ENCODE measurements around the gene GPRIN3.

The GPRIN3 gene

DNA sequence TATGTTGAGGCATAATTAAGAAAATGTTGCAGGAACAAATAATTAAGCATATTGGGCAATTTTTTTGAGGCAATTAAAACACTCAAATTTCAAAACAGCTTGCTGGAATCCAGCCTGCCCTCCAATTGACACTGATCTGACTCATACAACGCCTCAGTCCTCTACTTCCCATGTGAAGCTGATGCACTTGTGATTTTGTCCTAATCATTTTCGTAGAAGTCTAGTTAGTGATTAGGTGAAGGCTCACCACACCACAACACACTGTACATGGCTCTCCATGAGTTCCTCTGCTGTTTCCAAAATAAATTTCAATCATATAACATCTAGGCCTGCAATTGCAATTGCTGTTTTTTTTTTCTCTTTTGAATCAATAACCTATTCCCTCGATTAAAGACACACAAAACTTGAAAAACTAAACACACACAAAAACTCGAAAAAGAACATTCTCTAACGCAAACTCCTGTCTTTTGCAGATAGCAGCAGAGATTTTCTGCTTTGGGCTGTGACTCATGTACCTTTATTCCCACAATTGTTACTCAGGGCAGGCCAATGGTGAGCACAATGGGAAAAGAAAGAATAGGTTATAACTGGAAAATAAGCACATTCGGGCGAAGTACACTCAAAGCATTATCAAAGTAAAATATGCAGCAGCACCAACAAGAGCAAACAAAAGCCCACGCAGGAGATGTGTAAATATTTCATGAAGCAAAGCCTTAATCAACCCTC, 1.7 kb downstream of the GPRIN3 start:
- Histone ChIP-seq H3K9me3 (ENCODE audit: control insufficient read depth, insufficient read depth, low read depth, low read length) (no peaks in the 10 kb centered on the region), H3K36me3 (ENCODE audit: control insufficient read depth in 2 of 2, insufficient read depth in 1 of 2, low read length in 2 of 2) (no peaks in the 10 kb centered on the region), H3K4me1 (ENCODE audit: control insufficient read depth, insufficient read depth, low read length) (peaks cover 4% of the 10 kb centered on the region; the same call in 1 of the 2 replicates), H3K4me3 (ENCODE audit: low read depth, low read length) (no peak overlapping the region), H3K27ac (ENCODE audit: extremely low read depth, low read depth, low read length) (no peak overlapping the region)
- ChIA-PET CTCF (no interaction called here), POLR2A (no interaction called here)
- TF ChIP-seq SP7 (tag by site-specific recombination; IDR thresholded peaks at IDR 0.05) = 0 out of 2 replicates have a peak, but pooled peaks have one; percentile 9
- peak; percentile 27; the same call in 1 of the 2 replicates for TF ChIP-seq ZNF629 (tag by site-specific recombination; IDR thresholded peaks at IDR 0.05)
- TF ChIP-seq ZNF10 (tag by site-specific recombination; IDR thresholded peaks at IDR 0.05) = peak; percentile 76
- no peak for TF ChIP-seq HOXC10 (CRISPR knock-in tag; IDR thresholded peaks at IDR 0.05)
- TF ChIP-seq HOXD13 (CRISPR knock-in tag; IDR thresholded peaks at IDR 0.05; ENCODE audit: borderline replicate concordance) = no peak
- TF ChIP-seq, protein P1, sequence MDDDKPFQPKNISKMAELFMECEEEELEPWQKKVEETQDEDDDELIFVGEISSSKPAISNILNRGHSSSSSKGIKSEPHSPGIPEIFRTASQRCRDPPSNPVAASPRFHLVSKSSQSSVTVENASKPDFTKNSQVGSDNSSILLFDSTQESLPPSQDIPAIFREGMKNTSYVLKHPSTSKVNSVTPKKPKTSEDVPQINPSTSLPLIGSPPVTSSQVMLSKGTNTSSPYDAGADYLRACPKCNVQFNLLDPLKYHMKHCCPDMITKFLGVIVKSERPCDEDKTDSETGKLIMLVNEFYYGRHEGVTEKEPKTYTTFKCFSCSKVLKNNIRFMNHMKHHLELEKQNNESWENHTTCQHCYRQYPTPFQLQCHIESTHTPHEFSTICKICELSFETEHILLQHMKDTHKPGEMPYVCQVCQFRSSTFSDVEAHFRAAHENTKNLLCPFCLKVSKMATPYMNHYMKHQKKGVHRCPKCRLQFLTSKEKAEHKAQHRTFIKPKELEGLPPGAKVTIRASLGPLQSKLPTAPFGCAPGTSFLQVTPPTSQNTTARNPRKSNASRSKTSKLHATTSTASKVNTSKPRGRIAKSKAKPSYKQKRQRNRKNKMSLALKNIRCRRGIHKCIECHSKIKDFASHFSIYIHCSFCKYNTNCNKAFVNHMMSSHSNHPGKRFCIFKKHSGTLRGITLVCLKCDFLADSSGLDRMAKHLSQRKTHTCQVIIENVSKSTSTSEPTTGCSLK (tag by site-specific recombination; IDR thresholded peaks at IDR 0.05) = no peak
- peak; percentile 84 for TF ChIP-seq PRDM6 (tag by site-specific recombination; IDR thresholded peaks at IDR 0.05)
- peak; percentile 73 for TF ChIP-seq ZBTB17 (tag by site-specific recombination; IDR thresholded peaks at IDR 0.05)

- POLR2A ChIA-PET = no interaction called here
- peaks cover 4% of the 10 kb centered on the region; the same call in 1 of the 2 replicates for H3K4me1 ChIP-seq (ENCODE audit: control insufficient read depth, insufficient read depth, low read length)
- H3K27ac ChIP-seq (ENCODE audit: extremely low read depth, low read depth, low read length) = no peak overlapping the region
Measured at GRCh38 chr4:89305028-89305427, 2.6 kb downstream of the GPRIN3 start.

DNA sequence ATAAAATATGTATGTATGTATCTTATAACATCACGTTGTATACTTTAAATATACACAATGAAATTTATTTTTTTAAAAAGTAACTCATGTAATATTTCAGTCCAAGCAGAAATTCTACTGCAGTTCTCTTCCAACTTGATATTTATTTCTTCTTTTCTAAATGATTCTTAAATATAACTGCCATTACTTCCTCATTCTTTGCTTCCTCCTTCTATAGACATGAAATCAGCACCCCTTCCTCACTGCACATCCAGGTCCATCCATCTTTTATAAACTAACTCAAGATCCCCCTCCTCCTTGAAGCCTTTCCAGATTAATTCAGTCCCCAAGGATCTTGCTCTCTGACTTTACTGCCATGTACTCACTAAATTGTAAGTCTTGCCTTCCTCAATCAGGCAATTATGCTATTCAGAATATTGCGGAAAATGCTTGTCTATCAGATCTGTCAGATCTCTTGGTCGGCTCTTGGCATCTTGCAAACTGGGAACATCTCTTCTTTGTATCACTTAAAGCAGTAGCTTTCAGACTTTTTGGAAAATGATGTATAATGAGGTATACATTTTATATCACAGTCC, 3.7 kb downstream of the GPRIN3 start:
- H3K36me3 ChIP-seq (ENCODE audit: control insufficient read depth in 2 of 2, insufficient read depth in 1 of 2, low read length in 2 of 2) = no peaks in the 10 kb centered on the region
- no peak overlapping the region for H3K4me3 ChIP-seq (ENCODE audit: low read depth, low read length)
- no peak overlapping the region for H3K27ac ChIP-seq (ENCODE audit: extremely low read depth, low read depth, low read length)
- POLR2A ChIA-PET = no interaction called here
- no peaks in the 10 kb centered on the region for H3K9me3 ChIP-seq (ENCODE audit: control insufficient read depth, insufficient read depth, low read depth, low read length)
- CTCF ChIA-PET = no interaction called here
- peaks cover 4% of the 10 kb centered on the region; the same call in 1 of the 2 replicates for H3K4me1 ChIP-seq (ENCODE audit: control insufficient read depth, insufficient read depth, low read length)
- TF ChIP-seq CTCF (tag by site-specific recombination; IDR thresholded peaks at IDR 0.05) (no peak), ZFP37 (tag by site-specific recombination; IDR thresholded peaks at IDR 0.05) (no peak), WT1 (tag by site-specific recombination; IDR thresholded peaks at IDR 0.05) (no peak), ZNF18 (tag by site-specific recombination; IDR thresholded peaks at IDR 0.05) (no peak), ZNF16 (tag by site-specific recombination; IDR thresholded peaks at IDR 0.05; ENCODE audit: low read depth) (no peak), ZNF302 (tag by site-specific recombination; IDR thresholded peaks at IDR 0.05; ENCODE audit: low read depth) (no peak), KLF8 (tag by site-specific recombination; IDR thresholded peaks at IDR 0.05) (no peak)

More at GRCh38 chr4:89305028-89305427, 2.6 kb downstream of the GPRIN3 start:
- TF ChIP-seq ZNF561 (tag by site-specific recombination; IDR thresholded peaks at IDR 0.05; ENCODE audit: borderline replicate concordance) (no peak), ZNF600 (tag by site-specific recombination; IDR thresholded peaks at IDR 0.05) (0 out of 2 replicates have a peak, but pooled peaks have one; percentile 9)
- TF ChIP-seq, protein P2, sequence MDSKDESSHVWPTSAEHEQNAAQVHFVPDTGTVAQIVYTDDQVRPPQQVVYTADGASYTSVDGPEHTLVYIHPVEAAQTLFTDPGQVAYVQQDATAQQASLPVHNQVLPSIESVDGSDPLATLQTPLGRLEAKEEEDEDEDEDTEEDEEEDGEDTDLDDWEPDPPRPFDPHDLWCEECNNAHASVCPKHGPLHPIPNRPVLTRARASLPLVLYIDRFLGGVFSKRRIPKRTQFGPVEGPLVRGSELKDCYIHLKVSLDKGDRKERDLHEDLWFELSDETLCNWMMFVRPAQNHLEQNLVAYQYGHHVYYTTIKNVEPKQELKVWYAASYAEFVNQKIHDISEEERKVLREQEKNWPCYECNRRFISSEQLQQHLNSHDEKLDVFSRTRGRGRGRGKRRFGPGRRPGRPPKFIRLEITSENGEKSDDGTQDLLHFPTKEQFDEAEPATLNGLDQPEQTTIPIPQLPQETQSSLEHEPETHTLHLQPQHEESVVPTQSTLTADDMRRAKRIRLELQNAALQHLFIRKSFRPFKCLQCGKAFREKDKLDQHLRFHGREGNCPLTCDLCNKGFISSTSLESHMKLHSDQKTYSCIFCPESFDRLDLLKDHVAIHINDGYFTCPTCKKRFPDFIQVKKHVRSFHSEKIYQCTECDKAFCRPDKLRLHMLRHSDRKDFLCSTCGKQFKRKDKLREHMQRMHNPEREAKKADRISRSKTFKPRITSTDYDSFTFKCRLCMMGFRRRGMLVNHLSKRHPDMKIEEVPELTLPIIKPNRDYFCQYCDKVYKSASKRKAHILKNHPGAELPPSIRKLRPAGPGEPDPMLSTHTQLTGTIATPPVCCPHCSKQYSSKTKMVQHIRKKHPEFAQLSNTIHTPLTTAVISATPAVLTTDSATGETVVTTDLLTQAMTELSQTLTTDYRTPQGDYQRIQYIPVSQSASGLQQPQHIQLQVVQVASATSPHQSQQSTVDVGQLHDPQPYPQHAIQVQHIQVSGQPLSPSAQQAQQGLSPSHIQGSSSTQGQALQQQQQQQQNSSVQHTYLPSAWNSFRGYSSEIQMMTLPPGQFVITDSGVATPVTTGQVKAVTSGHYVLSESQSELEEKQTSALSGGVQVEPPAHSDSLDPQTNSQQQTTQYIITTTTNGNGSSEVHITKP (tag by site-specific recombination; IDR thresholded peaks at IDR 0.05) = peak; percentile 56; the same call in 1 of the 2 replicates
- CTCF ChIA-PET = no interaction called here
- no peak overlapping the region for H3K4me3 ChIP-seq (ENCODE audit: low read depth, low read length)
- no peaks in the 10 kb centered on the region for H3K36me3 ChIP-seq (ENCODE audit: control insufficient read depth in 2 of 2, insufficient read depth in 1 of 2, low read length in 2 of 2)
- H3K9me3 ChIP-seq (ENCODE audit: control insufficient read depth, insufficient read depth, low read depth, low read length) = no peaks in the 10 kb centered on the region

All from HEK293 (cell line).